Liver (tissue), 3 donors: Measurements from ENCODE around the gene NARS2.

Experiments used
- CTCF ChIP-seq: fragments of 150-350 bp; IDR thresholded peaks from 2 replicates; pipeline ENCODE4 v1.5.1; 2017; ENCODE audit warnings: improper control_type of control experiment, low read depth, low read length; ENCODE audit not compliant: missing input control
- EGR1 ChIP-seq, 2 donors: IDR thresholded peaks; 2 replicates each; pipeline ENCODE4 v1.6.1; 2016 to 2018; ENCODE audit warnings: antibody characterized with exemption in 2 of 2, low read depth in 2 of 2
- FOXA1 ChIP-seq: IDR thresholded peaks from 2 replicates; pipeline ENCODE4 v1.6.1; 2016; ENCODE audit warnings: antibody characterized with exemption
- GABPA ChIP-seq, 2 donors: IDR thresholded peaks in 1 of 2; conservative IDR thresholded peaks in 1 of 2; 2 replicates each; pipeline ENCODE4 v1.6.1; 2016; ENCODE audit warnings: antibody characterized with exemption in 2 of 2, mild to moderate bottlenecking in 1 of 2, moderate library complexity in 1 of 2
- JUND ChIP-seq, 2 donors: IDR thresholded peaks; 2 replicates each; pipeline ENCODE4 v1.6.1; 2016; ENCODE audit warnings: antibody characterized with exemption in 2 of 2
- MAX ChIP-seq: IDR thresholded peaks from 2 replicates; pipeline ENCODE4 v1.6.1; 2016; ENCODE audit warnings: antibody characterized with exemption
- RAD21 ChIP-seq, 2 donors: IDR thresholded peaks; 2 replicates each; pipeline ENCODE4 v1.6.1; 2016; ENCODE audit warnings: antibody characterized with exemption in 2 of 2, mild to moderate bottlenecking in 2 of 2
- REST ChIP-seq: IDR thresholded peaks from 2 replicates; pipeline ENCODE4 v1.6.1; 2016; ENCODE audit warnings: antibody characterized with exemption, mild to moderate bottlenecking
- TAF1 ChIP-seq: conservative IDR thresholded peaks from 2 replicates; pipeline ENCODE4 v1.6.1; 2016; ENCODE audit warnings: antibody characterized with exemption, mild to moderate bottlenecking
- ZBTB33 ChIP-seq: IDR thresholded peaks from 2 replicates; pipeline ENCODE4 v1.6.1; 2016; ENCODE audit warnings: antibody characterized with exemption
- donor health status: healthy.
- donor health status: healthy.

GRCh38 chr11:78405805-78406204 is 168.9 kb downstream of the NARS2 start:
- TF ChIP-seq CTCF, result no peak
- no peak for TF ChIP-seq FOXA1
- TF ChIP-seq RAD21 (IDR thresholded peaks at IDR 0.05), result no peak
- TF ChIP-seq REST, result no peak
- no peak for TF ChIP-seq TAF1
- TF ChIP-seq MAX, result no peak
- TF ChIP-seq JUND (IDR thresholded peaks at IDR 0.05), result no peak
- TF ChIP-seq EGR1 (IDR thresholded peaks at IDR 0.05; ENCODE audit: low read depth in 2 of 2), result no peak
- no peak for TF ChIP-seq GABPA (IDR thresholded peaks at IDR 0.05 in 1 of 2, conservative IDR thresholded peaks at IDR 0.05 in 1 of 2)
- TF ChIP-seq ZBTB33, result no peak
